ENCODE measurements around the gene AMIGO3. TPM values are rescaled to one million over a fixed set of nuclear protein-coding genes. Genes with fewer than 3 reads are reported as not detected.

Gene AMIGO3
- total and polyA plus RNA-seq, 2 experiments from 2014 or later: 2.9 to 10.4 TPM

DNA sequence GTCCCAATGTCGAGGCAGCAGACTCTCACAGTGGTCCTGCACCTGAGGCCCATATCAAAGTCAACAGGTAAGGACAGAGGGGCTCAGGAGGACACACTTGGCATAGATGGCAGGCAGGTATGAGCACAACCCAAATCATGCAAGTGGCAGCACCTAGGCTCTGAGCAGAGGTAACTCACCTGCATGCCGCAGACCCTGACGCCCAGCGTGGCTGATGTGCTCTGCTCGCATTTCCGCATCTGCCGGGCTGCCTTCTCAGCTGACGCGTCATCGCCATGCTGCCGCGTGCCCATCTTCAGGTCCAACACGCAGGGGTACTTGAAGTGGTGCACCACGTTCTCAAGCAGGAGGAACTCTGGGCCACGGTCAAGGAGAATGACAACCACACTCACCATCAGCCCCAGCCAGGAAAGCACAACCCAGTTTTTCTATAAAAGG is 8.5 kb upstream of the AMIGO3 start (continued):
- TF ChIP-seq CTCF (conservative IDR thresholded peaks at IDR 0.05; ENCODE audit: low read depth in 2 of 2): no peak
- no peak for TF ChIP-seq JUNB (IDR thresholded peaks at IDR 0.05; ENCODE audit: unreplicated experiment)
- TF ChIP-seq ZNF114 (CRISPR knock-in tag; IDR thresholded peaks at IDR 0.05): no peak
- no peak for TF ChIP-seq ZNF331 (CRISPR knock-in tag; IDR thresholded peaks at IDR 0.05; ENCODE audit: low read depth)

- Mint-ChIP-seq H3K4me3 (no peak overlapping the region), H3K9me3 (no peaks in the 10 kb centered on the region), H3K27me3 (ENCODE audit: insufficient read depth, low read depth, poor library complexity) (peaks cover 11% of the 10 kb centered on the region), H3K4me1 (peaks cover 6% of the 10 kb centered on the region; the same call in 1 of the 3 replicates), H3K27ac (no peak overlapping the region), H3K36me3 (ENCODE audit: low read depth) (peaks cover 26% of the 10 kb centered on the region; the same call in 2 of the 3 replicates)
- no peak overlapping the region for H2AFZ ChIP-seq
- ATAC-seq: no peak
- H4K20me1 ChIP-seq (replicated peaks; ENCODE audit: insufficient read depth): peaks cover 4% of the 10 kb centered on the region; the same call in 1 of the 2 replicates
- H3K27me3 ChIP-seq (ENCODE audit: insufficient read depth): no peaks in the 10 kb centered on the region
- peaks cover 13% of the 10 kb centered on the region for H3K36me3 ChIP-seq (ENCODE audit: insufficient read depth)
- no peaks in the 10 kb centered on the region for H3K4me1 ChIP-seq (ENCODE audit: insufficient read depth)
- no peaks in the 10 kb centered on the region for H3K9me2 ChIP-seq (ENCODE audit: insufficient read depth)
- DNase-seq (ENCODE audit: low spot score): no peak
- H3K4me2 ChIP-seq: no peak overlapping the region
- H3K27ac ChIP-seq (ENCODE audit: low read depth): no peak overlapping the region
- H3K79me2 ChIP-seq (replicated peaks; ENCODE audit: insufficient read depth): no peaks in the 10 kb centered on the region; the same call in 1 of the 2 replicates
- H3K4me3 ChIP-seq: no peak overlapping the region
- H3F3A ChIP-seq (replicated peaks; ENCODE audit: low read depth): peaks cover 18% of the 10 kb centered on the region; the same call in 1 of the 2 replicates
- TF ChIP-seq ZNF114 (CRISPR knock-in tag; IDR thresholded peaks at IDR 0.05) (no peak), CREB1 (CRISPR knock-in tag; IDR thresholded peaks at IDR 0.05; ENCODE audit: low read depth) (no peak), JUNB (IDR thresholded peaks at IDR 0.05; ENCODE audit: unreplicated experiment) (no peak), NANOG (IDR thresholded peaks at IDR 0.05; ENCODE audit: borderline replicate concordance) (no peak), ETS1 (IDR thresholded peaks at IDR 0.05) (no peak), CTCF (conservative IDR thresholded peaks at IDR 0.05; ENCODE audit: low read depth in 2 of 2) (no peak), EZH2 (IDR thresholded peaks at IDR 0.05; ENCODE audit: low read depth, unreplicated experiment) (no peak), STAT1 (IDR thresholded peaks at IDR 0.05; ENCODE audit: unreplicated experiment) (no peak), POLR2AphosphoS5 (IDR thresholded peaks at IDR 0.05; ENCODE audit: low read depth) (no peak)
- TF ChIP-seq, protein P1, sequence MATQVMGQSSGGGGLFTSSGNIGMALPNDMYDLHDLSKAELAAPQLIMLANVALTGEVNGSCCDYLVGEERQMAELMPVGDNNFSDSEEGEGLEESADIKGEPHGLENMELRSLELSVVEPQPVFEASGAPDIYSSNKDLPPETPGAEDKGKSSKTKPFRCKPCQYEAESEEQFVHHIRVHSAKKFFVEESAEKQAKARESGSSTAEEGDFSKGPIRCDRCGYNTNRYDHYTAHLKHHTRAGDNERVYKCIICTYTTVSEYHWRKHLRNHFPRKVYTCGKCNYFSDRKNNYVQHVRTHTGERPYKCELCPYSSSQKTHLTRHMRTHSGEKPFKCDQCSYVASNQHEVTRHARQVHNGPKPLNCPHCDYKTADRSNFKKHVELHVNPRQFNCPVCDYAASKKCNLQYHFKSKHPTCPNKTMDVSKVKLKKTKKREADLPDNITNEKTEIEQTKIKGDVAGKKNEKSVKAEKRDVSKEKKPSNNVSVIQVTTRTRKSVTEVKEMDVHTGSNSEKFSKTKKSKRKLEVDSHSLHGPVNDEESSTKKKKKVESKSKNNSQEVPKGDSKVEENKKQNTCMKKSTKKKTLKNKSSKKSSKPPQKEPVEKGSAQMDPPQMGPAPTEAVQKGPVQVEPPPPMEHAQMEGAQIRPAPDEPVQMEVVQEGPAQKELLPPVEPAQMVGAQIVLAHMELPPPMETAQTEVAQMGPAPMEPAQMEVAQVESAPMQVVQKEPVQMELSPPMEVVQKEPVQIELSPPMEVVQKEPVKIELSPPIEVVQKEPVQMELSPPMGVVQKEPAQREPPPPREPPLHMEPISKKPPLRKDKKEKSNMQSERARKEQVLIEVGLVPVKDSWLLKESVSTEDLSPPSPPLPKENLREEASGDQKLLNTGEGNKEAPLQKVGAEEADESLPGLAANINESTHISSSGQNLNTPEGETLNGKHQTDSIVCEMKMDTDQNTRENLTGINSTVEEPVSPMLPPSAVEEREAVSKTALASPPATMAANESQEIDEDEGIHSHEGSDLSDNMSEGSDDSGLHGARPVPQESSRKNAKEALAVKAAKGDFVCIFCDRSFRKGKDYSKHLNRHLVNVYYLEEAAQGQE (IDR thresholded peaks at IDR 0.05; ENCODE audit: unreplicated experiment): no peak
Measured at GRCh38 chr3:49727154-49727923, 7.9 kb upstream of the AMIGO3 start.
